Ishikawa (cell line): ENCODE data around the gene MAP2K1.

Experiments
- CEBPB ChIP-seq: IDR thresholded peaks from 2 replicates; pipeline ENCODE4 v1.6.1; 2012
- CREB1 ChIP-seq: IDR thresholded peaks from 2 replicates; pipeline ENCODE4 v1.6.1; 2012; ENCODE audit warnings: low read depth
- EP300 ChIP-seq: IDR thresholded peaks from 2 replicates; pipeline ENCODE4 v1.6.1; 2012; ENCODE audit warnings: borderline replicate concordance
- FOXM1 ChIP-seq: IDR thresholded peaks from 2 replicates; pipeline ENCODE4 v1.6.1; 2012; ENCODE audit warnings: low read depth, borderline replicate concordance
- MAX ChIP-seq: IDR thresholded peaks from 2 replicates; pipeline ENCODE4 v1.6.1; 2012
- RAD21 ChIP-seq: IDR thresholded peaks from 2 replicates; pipeline ENCODE4 v1.6.1; 2012; ENCODE audit warnings: low read depth
- TAF1 ChIP-seq: IDR thresholded peaks from 2 replicates; pipeline ENCODE4 v1.6.1; 2012; ENCODE audit warnings: low read depth, mild to moderate bottlenecking
- TCF12 ChIP-seq: IDR thresholded peaks from 2 replicates; pipeline ENCODE4 v1.6.1; 2012; ENCODE audit warnings: low read depth
- TEAD4 ChIP-seq: IDR thresholded peaks from 2 replicates; pipeline ENCODE4 v1.6.1; 2012
- YY1 ChIP-seq: IDR thresholded peaks from 2 replicates; pipeline ENCODE4 v1.6.1; 2012; ENCODE audit warnings: low read depth
- TF ChIP-seq, protein P1 (sequence below): IDR thresholded peaks from 2 replicates; pipeline ENCODE4 v1.6.1; 2012; ENCODE audit warnings: low read depth, mild to moderate bottlenecking

GRCh38 chr15:66503780-66504562 lies 117.3 kb downstream of the MAP2K1 start:
- TF ChIP-seq CEBPB (no peak), TAF1 (no peak), CREB1 (no peak), EP300 (no peak), MAX (no peak), YY1 (no peak), RAD21 (no peak), TEAD4 (no peak), FOXM1 (no peak), TCF12 (no peak)
- TF ChIP-seq, protein P1, sequence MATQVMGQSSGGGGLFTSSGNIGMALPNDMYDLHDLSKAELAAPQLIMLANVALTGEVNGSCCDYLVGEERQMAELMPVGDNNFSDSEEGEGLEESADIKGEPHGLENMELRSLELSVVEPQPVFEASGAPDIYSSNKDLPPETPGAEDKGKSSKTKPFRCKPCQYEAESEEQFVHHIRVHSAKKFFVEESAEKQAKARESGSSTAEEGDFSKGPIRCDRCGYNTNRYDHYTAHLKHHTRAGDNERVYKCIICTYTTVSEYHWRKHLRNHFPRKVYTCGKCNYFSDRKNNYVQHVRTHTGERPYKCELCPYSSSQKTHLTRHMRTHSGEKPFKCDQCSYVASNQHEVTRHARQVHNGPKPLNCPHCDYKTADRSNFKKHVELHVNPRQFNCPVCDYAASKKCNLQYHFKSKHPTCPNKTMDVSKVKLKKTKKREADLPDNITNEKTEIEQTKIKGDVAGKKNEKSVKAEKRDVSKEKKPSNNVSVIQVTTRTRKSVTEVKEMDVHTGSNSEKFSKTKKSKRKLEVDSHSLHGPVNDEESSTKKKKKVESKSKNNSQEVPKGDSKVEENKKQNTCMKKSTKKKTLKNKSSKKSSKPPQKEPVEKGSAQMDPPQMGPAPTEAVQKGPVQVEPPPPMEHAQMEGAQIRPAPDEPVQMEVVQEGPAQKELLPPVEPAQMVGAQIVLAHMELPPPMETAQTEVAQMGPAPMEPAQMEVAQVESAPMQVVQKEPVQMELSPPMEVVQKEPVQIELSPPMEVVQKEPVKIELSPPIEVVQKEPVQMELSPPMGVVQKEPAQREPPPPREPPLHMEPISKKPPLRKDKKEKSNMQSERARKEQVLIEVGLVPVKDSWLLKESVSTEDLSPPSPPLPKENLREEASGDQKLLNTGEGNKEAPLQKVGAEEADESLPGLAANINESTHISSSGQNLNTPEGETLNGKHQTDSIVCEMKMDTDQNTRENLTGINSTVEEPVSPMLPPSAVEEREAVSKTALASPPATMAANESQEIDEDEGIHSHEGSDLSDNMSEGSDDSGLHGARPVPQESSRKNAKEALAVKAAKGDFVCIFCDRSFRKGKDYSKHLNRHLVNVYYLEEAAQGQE = no peak
